Astrocyte (in vitro differentiated cells and primary cell): Measurements from ENCODE around the gene RASSF5.

Experiments
- CTCF ChIP-seq: IDR thresholded peaks from 2 replicates; pipeline ENCODE4 v1.5.1; 2011; ENCODE audit warnings: low read depth, mild to moderate bottlenecking, inconsistent platforms, low read length, moderate library complexity; ENCODE audit not compliant: insufficient read depth
- EZH2 ChIP-seq: IDR thresholded peaks from 2 replicates; pipeline ENCODE4 v1.6.1; 2012; ENCODE audit warnings: mild to moderate bottlenecking, low read length, inconsistent platforms; ENCODE audit not compliant: insufficient read depth

DNA sequence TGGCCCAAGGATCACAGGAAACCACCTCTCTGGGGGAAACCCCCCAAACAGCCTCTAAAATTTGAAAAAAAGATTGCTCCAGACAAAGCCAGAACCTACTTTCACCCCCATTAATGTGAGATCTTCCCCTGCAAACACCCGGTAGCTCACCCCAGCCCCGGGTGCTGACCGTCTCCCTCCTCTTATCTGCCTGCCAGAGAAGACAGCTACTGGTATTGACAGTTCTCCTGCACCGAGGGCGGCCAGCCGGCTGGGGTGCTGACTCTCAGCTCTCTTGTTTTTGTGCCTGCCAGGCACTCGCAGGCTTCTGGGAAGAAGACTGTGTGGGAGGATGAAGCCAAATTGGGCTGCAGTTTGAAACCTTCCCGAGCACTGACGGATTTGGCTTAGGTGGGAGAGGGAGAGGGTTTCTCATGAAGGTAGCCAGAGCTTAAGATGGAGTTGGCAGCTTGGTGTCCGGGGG lies 48.2 kb downstream of the RASSF5 start:
- TF ChIP-seq CTCF (no peak), EZH2 (no peak)
